Mesendoderm (in vitro differentiated cells): ENCODE measurements around the gene CHORDC1.
"Not testable (repeated sequence)": the region's sequence is repeated elsewhere in the genome, so short reads cannot be mapped to it uniquely, and the experiment has no call there.

ENCODE experiments used
- DNase-seq: peaks from one replicate; pipeline ENCODE4 v3.0.0; 2013
- H2AK5ac ChIP-seq: 2 replicates; pipeline ENCODE4 v1.6.1; 2013; ENCODE audit warnings: low read length, inconsistent platforms
- H2BK120ac ChIP-seq: 2 replicates; pipeline ENCODE4 v1.6.1; 2013; ENCODE audit warnings: low read depth, mild to moderate bottlenecking, low read length, moderate library complexity, mixed read lengths
- H2BK15ac ChIP-seq: replicated peaks from 2 replicates; pipeline ENCODE4 v1.6.1; 2013; ENCODE audit warnings: low read depth, mild to moderate bottlenecking, moderate library complexity
- H2BK5ac ChIP-seq: 2 replicates; pipeline ENCODE4 v1.6.1; 2013; ENCODE audit warnings: low read length, inconsistent platforms
- H3K18ac ChIP-seq: 2 replicates; pipeline ENCODE4 v1.6.1; 2013; ENCODE audit warnings: mild to moderate bottlenecking, low read length, mixed read lengths
- H3K23ac ChIP-seq: one replicate; pipeline ENCODE4 v1.6.1; 2013; ENCODE audit warnings: low read length
- H3K27ac ChIP-seq: 2 replicates; pipeline ENCODE4 v1.5.1; 2013; ENCODE audit warnings: low read depth, mild to moderate bottlenecking, inconsistent platforms, low read length, moderate library complexity
- H3K27me3 ChIP-seq: 2 replicates; pipeline ENCODE4 v1.6.1; 2013; ENCODE audit warnings: low read length, control low read depth, mild to moderate bottlenecking, inconsistent platforms; ENCODE audit not compliant: insufficient read depth, poor library complexity
- H3K36me3 ChIP-seq: 2 replicates; pipeline ENCODE4 v1.6.1; 2013; ENCODE audit warnings: low read length, inconsistent platforms; ENCODE audit not compliant: control insufficient read depth, insufficient read depth
- H3K4ac ChIP-seq: one replicate; pipeline ENCODE4 v1.6.1; 2013; ENCODE audit warnings: low read depth, mild to moderate bottlenecking, low read length, moderate library complexity
- H3K4me1 ChIP-seq: 2 replicates; pipeline ENCODE4 v1.6.1; 2013; ENCODE audit warnings: low read depth, low read length, inconsistent platforms; ENCODE audit not compliant: control insufficient read depth
- H3K4me2 ChIP-seq: 2 replicates; pipeline ENCODE4 v1.6.1; 2013; ENCODE audit warnings: low read length
- H3K4me3 ChIP-seq: 2 replicates; pipeline ENCODE4 v1.5.1; 2013; ENCODE audit warnings: mild to moderate bottlenecking, low read length
- H3K56ac ChIP-seq: one replicate; pipeline ENCODE4 v1.6.1; 2013; ENCODE audit warnings: low read length
- H3K79me1 ChIP-seq: 2 replicates; pipeline ENCODE4 v1.6.1; 2013; ENCODE audit warnings: low read length, inconsistent platforms
- H3K79me2 ChIP-seq: 2 replicates; pipeline ENCODE4 v1.6.1; 2013; ENCODE audit warnings: mild to moderate bottlenecking, low read length; ENCODE audit not compliant: control insufficient read depth, insufficient read depth
- H3K9ac ChIP-seq: 2 replicates; pipeline ENCODE4 v1.6.1; 2013; ENCODE audit warnings: low read length, inconsistent platforms
- H4K5ac ChIP-seq: one replicate; pipeline ENCODE4 v1.6.1; 2013; ENCODE audit warnings: low read length
- H4K8ac ChIP-seq: one replicate; pipeline ENCODE4 v1.6.1; 2013; ENCODE audit warnings: low read depth, mild to moderate bottlenecking, control low read depth, low read length, moderate library complexity
- WGBS: extraction: QIAGEN DNeasy Blood & Tissue Kit; methylation state at CpG from one replicate; pipeline ENCODE4 v1.1.7; 2013; ENCODE audit warnings: low lambda C conversion rate, missing lambda C conversion rate; ENCODE audit not compliant: insufficient coverage; ENCODE audit errors: extremely low coverage; 5-methylcytosine and 5-hydroxymethylcytosine counted together

CHORDC1 gene

DNA sequence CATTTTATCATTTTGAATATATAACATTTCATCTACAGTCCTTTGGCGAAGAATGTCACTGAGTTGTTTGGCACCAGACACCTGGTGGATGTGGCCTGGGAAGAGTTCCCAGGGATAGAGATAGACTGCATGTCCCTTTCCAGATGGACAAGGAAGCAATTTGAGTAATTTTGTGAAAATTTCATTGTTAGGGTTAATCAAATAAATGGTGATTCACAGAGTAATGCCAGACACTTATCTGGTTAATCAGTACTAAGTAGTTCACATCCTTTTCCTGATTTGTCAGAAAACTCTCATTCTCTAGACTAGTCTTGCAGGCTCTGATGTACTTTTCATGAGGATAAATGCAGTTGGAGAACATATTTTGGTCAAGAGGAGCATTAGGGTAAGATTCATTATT, 46.8 kb downstream of the CHORDC1 start:
- H2BK5ac ChIP-seq = no peak overlapping the region
- H2BK15ac ChIP-seq = no peak overlapping the region
- H3K4ac ChIP-seq = no peak overlapping the region
- no peak overlapping the region for H4K5ac ChIP-seq
- H3K56ac ChIP-seq = no peak overlapping the region
- WGBS = no CpG with 5 or more reads among the region's 1 CpG
- H3K18ac ChIP-seq = no peak overlapping the region
- H3K27ac ChIP-seq = no peak overlapping the region
- no peaks in the 10 kb centered on the region for H3K79me2 ChIP-seq
- H3K4me3 ChIP-seq = no peak overlapping the region
- no peaks in the 10 kb centered on the region for H3K4me1 ChIP-seq
- H3K27me3 ChIP-seq = no peaks in the 10 kb centered on the region
- H3K36me3 ChIP-seq = no peaks in the 10 kb centered on the region
- H3K79me1 ChIP-seq = no peaks in the 10 kb centered on the region
- no peak overlapping the region for H3K4me2 ChIP-seq
- H2BK120ac ChIP-seq = no peak overlapping the region
- H3K23ac ChIP-seq = no peak overlapping the region
- H2AK5ac ChIP-seq = no peak overlapping the region
- H4K8ac ChIP-seq = no peak overlapping the region
- DNase-seq = peak; percentile 8
- no peak overlapping the region for H3K9ac ChIP-seq

GRCh38 chr11:90171359-90171758, 51.5 kb downstream of the CHORDC1 start:
- H3K18ac ChIP-seq = no peak overlapping the region
- H4K5ac ChIP-seq = no peak overlapping the region
- no peaks in the 10 kb centered on the region for H3K27me3 ChIP-seq
- no peak overlapping the region for H3K9ac ChIP-seq
- no peak overlapping the region for H2BK5ac ChIP-seq
- peak; percentile 49 for DNase-seq
- H3K36me3 ChIP-seq = no peaks in the 10 kb centered on the region
- no peak overlapping the region for H3K4ac ChIP-seq
- no peaks in the 10 kb centered on the region for H3K4me1 ChIP-seq
- H3K56ac ChIP-seq = no peak overlapping the region
- H2AK5ac ChIP-seq = no peak overlapping the region
- no peaks in the 10 kb centered on the region for H3K79me1 ChIP-seq
- no peak overlapping the region for H2BK120ac ChIP-seq
- H4K8ac ChIP-seq = no peak overlapping the region
- no peak overlapping the region for H3K23ac ChIP-seq
- H3K4me2 ChIP-seq = no peak overlapping the region
- no peaks in the 10 kb centered on the region for H3K79me2 ChIP-seq
- no peak overlapping the region for H3K27ac ChIP-seq
- H2BK15ac ChIP-seq = no peak overlapping the region
- no peak overlapping the region for H3K4me3 ChIP-seq

- Histone ChIP-seq H3K36me3 (no peaks in the 10 kb centered on the region), H3K23ac (no peak overlapping the region), H3K4me2 (no peak overlapping the region), H2BK120ac (no peak overlapping the region), H3K56ac (no peak overlapping the region), H3K79me1 (no peaks in the 10 kb centered on the region), H4K5ac (no peak overlapping the region), H3K18ac (no peak overlapping the region), H2BK15ac (no peak overlapping the region), H2AK5ac (no peak overlapping the region), H3K4ac (no peak overlapping the region), H3K4me1 (no peaks in the 10 kb centered on the region), H3K27me3 (no peaks in the 10 kb centered on the region), H3K9ac (no peak overlapping the region), H2BK5ac (no peak overlapping the region), H4K8ac (no peak overlapping the region), H3K4me3 (no peak overlapping the region), H3K79me2 (no peaks in the 10 kb centered on the region), H3K27ac (no peak overlapping the region)
- WGBS = no CpG with 5 or more reads among the region's 3 CpGs
- DNase-seq = no peak
These were observed 54.3 kb downstream of the CHORDC1 start for GRCh38 chr11:90168571-90168970.

GRCh38 chr11:90167704-90168103, 55.1 kb downstream of the CHORDC1 start:
- H3K9ac ChIP-seq, H3K18ac ChIP-seq, H3K4ac ChIP-seq, H3K36me3 ChIP-seq, H2AK5ac ChIP-seq, H2BK5ac ChIP-seq, H3K4me3 ChIP-seq, H2BK120ac ChIP-seq, H3K4me2 ChIP-seq, H2BK15ac ChIP-seq, H3K23ac ChIP-seq, H3K4me1 ChIP-seq, H4K8ac ChIP-seq, H3K79me1 ChIP-seq, H4K5ac ChIP-seq, H3K27ac ChIP-seq, H3K56ac ChIP-seq, H3K27me3 ChIP-seq, H3K79me2 ChIP-seq, DNase-seq: not testable (repeated sequence)
- no CpG with 5 or more reads among the region's 8 CpGs for WGBS

DNA sequence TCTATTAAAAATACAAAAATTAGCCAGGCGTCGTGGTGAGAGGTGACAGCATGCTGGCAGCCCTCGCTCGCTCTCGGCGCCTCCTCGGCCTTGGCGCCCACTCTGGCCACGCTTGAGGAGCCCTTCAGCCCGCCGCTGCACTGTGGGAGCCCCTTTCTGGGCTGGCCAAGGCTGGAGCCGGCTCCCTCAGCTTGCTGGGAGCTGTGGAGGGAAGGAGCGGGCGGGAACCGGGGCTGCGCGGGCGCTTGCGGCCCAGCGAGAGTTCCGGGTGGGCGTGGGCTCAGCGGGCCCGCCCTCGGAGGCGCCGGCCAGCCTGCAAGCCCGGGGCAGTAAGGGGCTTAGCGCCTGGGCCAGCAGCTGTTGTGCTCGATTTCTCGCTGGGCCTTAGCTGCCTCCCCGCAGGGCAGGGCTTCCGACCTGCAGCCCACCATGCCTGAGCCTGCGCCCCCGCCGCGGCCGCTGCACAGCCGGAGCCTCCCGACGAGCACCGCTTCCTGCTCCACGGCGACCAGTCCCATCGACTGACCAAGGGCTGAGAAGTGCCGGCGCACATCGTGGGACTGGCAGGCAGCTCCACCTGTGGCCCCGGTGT, 55.8 kb downstream of the CHORDC1 start:
- not testable (repeated sequence) for H3K4me2 ChIP-seq, H3K79me1 ChIP-seq, H2BK15ac ChIP-seq, H3K27ac ChIP-seq, H2BK120ac ChIP-seq, H3K4me3 ChIP-seq, H3K4ac ChIP-seq, H3K79me2 ChIP-seq, H3K27me3 ChIP-seq, H3K36me3 ChIP-seq, H3K18ac ChIP-seq, H2BK5ac ChIP-seq, H3K23ac ChIP-seq, H3K56ac ChIP-seq, DNase-seq, H2AK5ac ChIP-seq, H3K9ac ChIP-seq, H4K5ac ChIP-seq, H3K4me1 ChIP-seq, H4K8ac ChIP-seq
- no CpG with 5 or more reads among the region's 49 CpGs for WGBS
